Mesothelial cell of epicardium (in vitro differentiated cells): ENCODE data around the gene RNF223. TPM values are rescaled to one million over a fixed set of nuclear protein-coding genes. Genes with fewer than 3 reads are reported as not detected.

Experiments used
- DNase-seq, 2 experiments: peaks; one replicate each; pipeline ENCODE4 v3.0.0; 2021; ENCODE audit warnings: low spot score in 2 of 2; ENCODE audit not compliant: unreplicated experiment in 2 of 2
- H3K27ac Mint-ChIP-seq: 2 replicates; pipeline ENCODE4 v1.8.0; 2021; ENCODE audit warnings: mixed read lengths
- H3K27me3 Mint-ChIP-seq: 2 replicates; pipeline ENCODE4 v1.8.0; 2021; ENCODE audit warnings: low read depth, mixed read lengths
- H3K36me3 Mint-ChIP-seq: 2 replicates; pipeline ENCODE4 v1.8.0; 2021; ENCODE audit warnings: mixed read lengths
- H3K4me1 Mint-ChIP-seq: 2 replicates; pipeline ENCODE4 v1.8.0; 2021; ENCODE audit warnings: mixed read lengths
- H3K4me3 Mint-ChIP-seq: 2 replicates; pipeline ENCODE4 v1.8.0; 2021; ENCODE audit warnings: mild to moderate bottlenecking, moderate library complexity, mixed read lengths
- H3K9me3 Mint-ChIP-seq: 2 replicates; pipeline ENCODE4 v1.8.0; 2021; ENCODE audit warnings: mixed read lengths
- CTCF ChIP-seq: fragments of 200-600 bp; sonication (generic); IDR thresholded peaks from one replicate; pipeline ENCODE4 v1.5.0; 2021; ENCODE audit warnings: antibody characterized with exemption; ENCODE audit not compliant: unreplicated experiment
- total RNA-seq: library from RNA; stranded (reverse); gene quantifications from 3 replicates; pipeline ENCODE4 v1.2.1, GENCODE V29; 2021

The RNF223 gene
- total RNA-seq, 1 donor from 2014 or later, result 0.27 TPM

- no peaks in the 10 kb centered on the region for H3K4me1 Mint-ChIP-seq
- H3K9me3 Mint-ChIP-seq, result no peaks in the 10 kb centered on the region
- peak in 1 of 2 experiments; percentile 77 for DNase-seq
- H3K27ac Mint-ChIP-seq, result no peak overlapping the region
- H3K4me3 Mint-ChIP-seq, result no peak overlapping the region
- no peaks in the 10 kb centered on the region for H3K36me3 Mint-ChIP-seq
- peak; percentile 74 for TF ChIP-seq CTCF
- peaks cover 48% of the 10 kb centered on the region for H3K27me3 Mint-ChIP-seq
Measured at GRCh38 chr1:1063945-1064831, 9.9 kb downstream of the RNF223 start.

DNA sequence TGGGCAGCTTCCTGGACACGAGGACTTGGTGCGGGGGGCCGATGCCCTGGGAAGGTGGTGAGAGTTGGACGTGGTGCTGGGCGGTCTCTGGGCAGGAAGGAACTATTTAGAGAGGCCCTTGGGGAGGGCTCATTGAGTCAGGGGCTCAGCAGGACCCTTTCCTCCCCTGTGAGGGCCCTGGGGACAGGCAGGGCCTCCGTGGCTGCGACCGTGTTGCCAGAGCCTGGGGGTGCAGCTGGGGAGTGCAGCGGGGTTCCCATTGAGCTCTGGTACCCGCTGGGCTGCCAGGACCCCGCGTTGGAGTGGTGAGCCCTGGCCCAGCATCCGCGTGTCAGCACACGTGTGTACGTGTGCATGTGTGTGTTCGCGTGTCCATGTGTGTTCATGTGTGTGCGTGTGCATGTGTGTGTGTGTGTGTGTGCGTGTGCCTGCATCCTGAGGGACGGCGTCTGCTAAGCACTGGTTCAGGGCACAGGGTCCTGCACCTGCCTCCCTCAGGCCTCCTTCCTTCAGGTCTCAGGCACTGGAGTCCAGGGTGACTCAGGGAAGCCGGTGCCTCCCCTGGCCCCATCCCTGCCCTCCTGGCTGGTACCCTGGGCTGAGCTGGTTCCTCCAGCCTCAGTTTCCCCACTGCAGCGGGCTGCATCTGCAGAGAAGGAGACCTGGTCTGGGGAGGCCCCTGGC, 10.7 kb downstream of the RNF223 start:
- no peaks in the 10 kb centered on the region for H3K36me3 Mint-ChIP-seq
- DNase-seq, result no peak
- peaks cover 6% of the 10 kb centered on the region for H3K4me1 Mint-ChIP-seq
- no peak overlapping the region for H3K27ac Mint-ChIP-seq
- no peak for TF ChIP-seq CTCF
- H3K4me3 Mint-ChIP-seq, result no peak overlapping the region
- no peaks in the 10 kb centered on the region for H3K9me3 Mint-ChIP-seq
- peaks cover 54% of the 10 kb centered on the region for H3K27me3 Mint-ChIP-seq

DNA sequence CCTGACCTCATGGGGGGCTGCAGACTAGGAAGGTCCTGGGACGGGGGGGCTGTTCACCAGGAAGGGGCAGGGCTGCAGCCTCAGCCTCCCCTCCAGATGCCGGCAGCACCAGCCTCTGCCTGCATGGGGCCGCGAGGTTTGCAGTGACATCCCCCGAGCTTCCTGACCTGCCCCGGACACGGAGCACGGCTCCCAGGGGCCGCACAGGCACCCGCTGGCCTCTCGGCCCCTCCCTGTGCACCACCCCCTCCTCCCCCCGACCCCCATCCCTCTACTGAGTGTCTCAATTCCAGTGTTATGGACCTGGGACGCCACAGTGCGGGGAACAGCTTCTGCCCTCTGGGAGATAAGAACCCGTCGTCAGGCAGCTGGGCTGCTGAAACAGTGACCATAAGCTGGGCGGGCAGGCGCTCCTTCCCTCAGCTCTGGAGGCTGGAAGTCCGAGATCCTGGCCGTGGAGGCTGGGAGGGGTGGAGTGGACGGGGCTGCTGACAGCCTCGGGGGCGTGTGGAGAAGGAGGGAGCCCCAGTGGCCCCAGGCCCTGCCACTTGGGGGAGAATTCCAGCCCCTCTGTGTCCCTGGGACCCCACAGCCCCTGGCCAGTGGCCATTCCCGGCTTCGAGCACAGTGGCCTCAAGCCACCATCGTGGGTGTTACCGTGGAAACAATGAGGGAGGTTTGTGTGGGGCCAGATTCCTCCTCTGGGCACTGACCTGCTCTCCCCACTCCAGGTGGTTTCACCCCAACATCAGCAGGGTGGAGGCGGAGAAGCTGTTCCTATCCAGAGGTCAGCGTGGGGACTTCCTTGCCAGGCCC, 11.6 kb downstream of the RNF223 start:
- DNase-seq, result no peak
- TF ChIP-seq CTCF, result no peak
- no peaks in the 10 kb centered on the region for H3K9me3 Mint-ChIP-seq
- H3K27ac Mint-ChIP-seq, result no peak overlapping the region
- peaks cover 58% of the 10 kb centered on the region for H3K27me3 Mint-ChIP-seq
- no peaks in the 10 kb centered on the region for H3K36me3 Mint-ChIP-seq
- H3K4me1 Mint-ChIP-seq, result peaks cover 9% of the 10 kb centered on the region
- no peak overlapping the region for H3K4me3 Mint-ChIP-seq

DNA sequence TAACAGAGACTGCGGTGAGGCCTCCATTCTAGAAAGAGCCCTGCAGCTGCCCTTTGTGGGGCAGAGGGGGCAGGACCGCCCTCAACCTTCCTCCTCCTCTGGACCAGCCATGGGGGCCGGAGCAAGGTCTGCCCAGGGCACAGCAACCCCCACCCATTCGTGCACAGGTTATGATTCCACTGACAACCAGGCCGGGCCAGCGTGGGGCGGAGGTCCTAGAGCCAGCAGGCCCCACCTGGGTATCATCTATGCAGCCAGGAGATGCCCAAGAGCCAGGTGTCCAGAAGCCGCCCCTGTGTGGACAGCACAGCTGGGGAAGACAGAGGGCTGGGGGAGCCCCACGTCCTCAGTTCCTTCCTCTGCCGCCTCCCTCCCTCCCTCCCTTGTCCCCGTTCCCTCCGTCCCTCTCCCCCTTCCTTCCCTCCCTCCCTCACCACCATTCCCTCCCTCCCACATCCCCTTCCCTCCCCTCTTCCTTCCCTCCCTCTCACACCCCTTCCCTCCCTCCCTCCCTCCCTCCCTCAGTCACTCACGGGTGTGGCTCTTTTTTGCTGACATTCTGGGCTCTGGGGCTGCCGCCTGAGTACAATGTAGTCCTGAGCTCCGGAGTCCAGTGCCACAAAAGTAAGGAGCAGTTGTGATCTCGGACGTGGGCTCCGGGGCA, 12.3 kb downstream of the RNF223 start:
- no peak for DNase-seq
- no peak overlapping the region for H3K4me3 Mint-ChIP-seq
- H3K27me3 Mint-ChIP-seq, result peaks cover 65% of the 10 kb centered on the region
- TF ChIP-seq CTCF, result no peak
- H3K36me3 Mint-ChIP-seq, result no peaks in the 10 kb centered on the region
- H3K4me1 Mint-ChIP-seq, result peaks cover 9% of the 10 kb centered on the region
- H3K27ac Mint-ChIP-seq, result no peak overlapping the region
- no peaks in the 10 kb centered on the region for H3K9me3 Mint-ChIP-seq

- Mint-ChIP-seq H3K27me3 (peaks cover 68% of the 10 kb centered on the region), H3K36me3 (peaks cover 5% of the 10 kb centered on the region), H3K9me3 (no peaks in the 10 kb centered on the region), H3K4me3 (peak overlapping the region; percentile 37), H3K4me1 (peaks cover 9% of the 10 kb centered on the region), H3K27ac (no peak overlapping the region)
- no peak for DNase-seq
- no peak for TF ChIP-seq CTCF
Measured at GRCh38 chr1:1060281-1061000, 13.7 kb downstream of the RNF223 start.
